ENCODE measurements around the gene CLSTN1.
"Not testable (repeated sequence)": the region's sequence is repeated elsewhere in the genome, so short reads cannot be mapped to it uniquely, and the experiment has no call there.

CLSTN1 gene

GRCh38 chr1:9718006-9718680 is 105.6 kb downstream of the CLSTN1 start:
- Histone ChIP-seq H3K27me3 (ENCODE audit: insufficient read depth, insufficient read length) (no peaks in the 10 kb centered on the region), H3K4me1 (ENCODE audit: insufficient read depth, insufficient read length) (peaks cover 33% of the 10 kb centered on the region), H3K4me3 (ENCODE audit: insufficient read length, low read depth) (no peak overlapping the region), H3K9ac (ENCODE audit: insufficient read length, low read depth) (no peak overlapping the region), H3K36me3 (ENCODE audit: insufficient read depth, insufficient read length, low read length) (peaks cover 46% of the 10 kb centered on the region), H3K9me3 (ENCODE audit: insufficient read depth, low read length) (peaks cover 10% of the 10 kb centered on the region; the same call in 1 of the 2 replicates)
- no peak for TF ChIP-seq YY1 (IDR thresholded peaks at IDR 0.05; ENCODE audit: insufficient read depth, insufficient read length)
- no peak for TF ChIP-seq ZNF274 (IDR thresholded peaks at IDR 0.05; ENCODE audit: low read depth, low read length)
- TF ChIP-seq SUZ12 (IDR thresholded peaks at IDR 0.05; ENCODE audit: extremely low read depth, insufficient read depth, insufficient read length) = no peak
- no peak for DNase-seq (ENCODE audit: low read depth, low spot score)

DNA sequence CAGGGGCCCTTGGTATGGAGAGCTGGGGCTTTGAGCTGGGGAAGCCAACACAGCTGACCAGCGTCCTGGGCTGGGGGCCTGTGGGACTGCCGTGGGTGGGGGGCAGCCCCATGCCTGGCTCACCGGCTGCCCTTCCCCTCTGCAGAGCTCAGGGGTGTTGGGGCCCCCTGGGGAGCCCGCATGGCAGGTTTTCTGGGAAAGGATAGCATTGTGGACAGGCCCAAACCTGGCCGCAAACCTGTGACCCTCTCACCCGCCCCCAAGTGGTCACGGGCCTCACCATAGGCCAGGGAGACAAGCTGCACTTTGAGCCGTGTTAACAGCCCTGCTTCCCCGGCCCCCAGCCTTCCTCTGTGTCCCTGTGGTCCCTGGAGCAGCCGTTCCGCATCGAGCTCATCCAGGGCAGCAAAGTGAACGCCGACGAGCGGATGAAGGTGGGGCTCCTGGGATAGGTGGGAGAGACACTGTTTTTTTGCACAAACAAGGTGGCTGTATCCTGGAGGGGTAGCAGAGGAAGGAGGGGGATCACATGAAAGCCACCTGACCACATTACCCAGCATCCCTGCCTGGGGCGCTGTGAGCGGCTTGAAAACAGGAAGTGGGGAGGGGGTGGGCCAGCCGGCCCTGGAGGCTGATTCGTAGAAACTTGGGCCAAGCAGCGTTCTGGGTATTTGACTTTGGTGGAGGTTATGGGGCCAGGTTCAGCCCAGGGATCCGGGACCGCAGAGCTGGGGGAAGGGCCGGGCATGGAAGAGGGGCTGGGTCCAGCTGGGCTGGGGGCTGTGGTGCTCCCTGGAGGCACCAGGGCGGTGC is 106.4 kb downstream of the CLSTN1 start:
- H3K4me1 ChIP-seq (ENCODE audit: insufficient read depth, insufficient read length) = peaks cover 33% of the 10 kb centered on the region
- no peak overlapping the region for H3K4me3 ChIP-seq (ENCODE audit: insufficient read length, low read depth)
- no peaks in the 10 kb centered on the region for H3K27me3 ChIP-seq (ENCODE audit: insufficient read depth, insufficient read length)
- DNase-seq (ENCODE audit: low read depth, low spot score) = no peak
- H3K9ac ChIP-seq (ENCODE audit: insufficient read length, low read depth) = no peak overlapping the region
- peaks cover 2% of the 10 kb centered on the region; the same call in 1 of the 2 replicates for H3K9me3 ChIP-seq (ENCODE audit: insufficient read depth, low read length)
- peaks cover 39% of the 10 kb centered on the region for H3K36me3 ChIP-seq (ENCODE audit: insufficient read depth, insufficient read length, low read length)
- no peak for TF ChIP-seq SUZ12 (IDR thresholded peaks at IDR 0.05; ENCODE audit: extremely low read depth, insufficient read depth, insufficient read length)

DNA sequence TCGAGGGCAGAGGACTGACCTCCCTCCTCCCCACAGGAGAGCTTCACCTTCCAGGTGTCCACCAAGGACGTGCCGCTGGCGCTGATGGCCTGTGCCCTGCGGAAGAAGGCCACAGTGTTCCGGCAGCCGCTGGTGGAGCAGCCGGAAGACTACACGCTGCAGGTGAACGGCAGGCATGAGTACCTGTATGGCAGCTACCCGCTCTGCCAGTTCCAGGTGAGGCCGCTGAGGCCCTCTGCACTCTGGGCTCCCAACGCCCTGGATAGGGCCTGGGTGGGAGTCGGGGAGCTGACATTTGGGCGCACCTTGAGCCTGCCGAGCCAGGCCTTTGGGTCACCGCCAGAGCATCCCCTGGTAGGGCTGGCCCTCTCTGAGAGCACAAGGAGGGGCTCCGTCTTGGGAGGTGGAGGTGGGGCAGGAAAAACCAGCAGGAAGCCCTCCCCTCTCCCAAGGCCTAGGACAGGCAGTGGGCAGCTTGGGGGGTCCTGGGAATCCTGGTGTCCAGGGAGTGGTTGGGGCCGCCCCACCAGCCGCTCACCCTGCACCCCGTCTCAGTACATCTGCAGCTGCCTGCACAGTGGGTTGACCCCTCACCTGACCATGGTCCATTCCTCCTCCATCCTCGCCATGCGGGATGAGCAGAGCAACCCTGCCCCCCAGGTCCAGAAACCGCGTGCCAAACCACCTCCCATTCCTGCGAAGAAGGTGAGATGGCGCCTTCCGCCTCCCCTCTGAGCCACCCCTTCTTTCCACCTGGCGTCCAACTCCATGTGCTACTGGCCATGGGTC is 107.2 kb downstream of the CLSTN1 start:
- H3K9me3 ChIP-seq (ENCODE audit: insufficient read depth, low read length) = no peaks in the 10 kb centered on the region
- peaks cover 32% of the 10 kb centered on the region for H3K36me3 ChIP-seq (ENCODE audit: insufficient read depth, insufficient read length, low read length)
- no peak overlapping the region for H3K4me3 ChIP-seq (ENCODE audit: insufficient read length, low read depth)
- TF ChIP-seq ZNF274 (IDR thresholded peaks at IDR 0.05; ENCODE audit: low read depth, low read length) (no peak), SUZ12 (IDR thresholded peaks at IDR 0.05; ENCODE audit: extremely low read depth, insufficient read depth, insufficient read length) (no peak), YY1 (IDR thresholded peaks at IDR 0.05; ENCODE audit: insufficient read depth, insufficient read length) (no peak)
- H3K4me1 ChIP-seq (ENCODE audit: insufficient read depth, insufficient read length) = peaks cover 33% of the 10 kb centered on the region
- no peak for DNase-seq (ENCODE audit: low read depth, low spot score)
- no peaks in the 10 kb centered on the region for H3K27me3 ChIP-seq (ENCODE audit: insufficient read depth, insufficient read length)
- H3K9ac ChIP-seq (ENCODE audit: insufficient read length, low read depth) = no peak overlapping the region

DNA sequence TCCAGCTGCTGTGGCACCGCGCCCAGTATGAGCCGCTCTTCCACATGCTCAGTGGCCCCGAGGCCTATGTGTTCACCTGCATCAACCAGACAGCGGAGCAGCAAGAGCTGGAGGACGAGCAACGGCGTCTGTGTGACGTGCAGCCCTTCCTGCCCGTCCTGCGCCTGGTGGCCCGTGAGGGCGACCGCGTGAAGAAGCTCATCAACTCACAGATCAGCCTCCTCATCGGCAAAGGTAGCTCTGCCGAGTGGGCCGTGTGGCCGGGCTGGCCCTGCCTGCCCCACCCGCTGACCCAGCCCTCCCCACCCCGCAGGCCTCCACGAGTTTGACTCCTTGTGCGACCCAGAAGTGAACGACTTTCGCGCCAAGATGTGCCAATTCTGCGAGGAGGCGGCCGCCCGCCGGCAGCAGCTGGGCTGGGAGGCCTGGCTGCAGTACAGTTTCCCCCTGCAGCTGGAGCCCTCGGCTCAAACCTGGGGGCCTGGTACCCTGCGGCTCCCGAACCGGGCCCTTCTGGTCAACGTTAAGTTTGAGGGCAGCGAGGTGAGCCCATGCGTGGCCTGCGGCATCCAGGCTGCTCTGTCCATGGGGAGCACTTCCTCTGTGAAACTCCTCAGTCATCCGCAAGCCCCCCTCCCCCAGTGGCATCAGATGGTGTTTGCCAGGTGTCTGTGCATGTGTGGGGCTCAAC is 108.1 kb downstream of the CLSTN1 start:
- H3K9ac ChIP-seq (ENCODE audit: insufficient read length, low read depth) = no peak overlapping the region
- TF ChIP-seq YY1 (IDR thresholded peaks at IDR 0.05; ENCODE audit: insufficient read depth, insufficient read length) (no peak), ZNF274 (IDR thresholded peaks at IDR 0.05; ENCODE audit: low read depth, low read length) (no peak), SUZ12 (IDR thresholded peaks at IDR 0.05; ENCODE audit: extremely low read depth, insufficient read depth, insufficient read length) (no peak)
- H3K36me3 ChIP-seq (ENCODE audit: insufficient read depth, insufficient read length, low read length) = peaks cover 34% of the 10 kb centered on the region
- H3K27me3 ChIP-seq (ENCODE audit: insufficient read depth, insufficient read length) = no peaks in the 10 kb centered on the region
- H3K4me1 ChIP-seq (ENCODE audit: insufficient read depth, insufficient read length) = peaks cover 26% of the 10 kb centered on the region
- DNase-seq (ENCODE audit: low read depth, low spot score) = no peak
- no peak overlapping the region for H3K4me3 ChIP-seq (ENCODE audit: insufficient read length, low read depth)
- no peaks in the 10 kb centered on the region for H3K9me3 ChIP-seq (ENCODE audit: insufficient read depth, low read length)

DNA sequence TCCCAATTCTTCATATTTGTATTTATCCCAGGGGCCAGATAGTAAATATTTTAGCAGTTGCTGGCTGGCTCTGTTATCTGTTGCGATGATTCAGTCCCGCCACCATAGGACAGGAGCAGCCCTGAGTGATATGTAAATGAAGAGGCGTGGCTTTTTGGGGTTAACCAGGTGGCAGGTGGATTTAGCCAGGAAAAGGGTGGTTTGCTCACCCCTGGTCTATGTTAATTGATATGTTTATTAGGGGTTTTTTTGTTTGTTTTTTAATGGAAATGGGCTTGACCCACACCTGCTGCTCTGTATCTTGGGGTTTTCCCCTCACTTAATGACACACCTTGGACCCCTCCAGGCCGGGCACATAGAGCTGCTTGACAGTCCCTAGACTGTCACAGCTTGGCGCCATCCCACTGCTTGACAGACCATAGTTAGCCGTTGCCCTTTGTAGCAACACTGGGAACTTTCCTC is 109.5 kb downstream of the CLSTN1 start:
- TF ChIP-seq ZNF274 (IDR thresholded peaks at IDR 0.05; ENCODE audit: low read depth, low read length) (no peak), YY1 (IDR thresholded peaks at IDR 0.05; ENCODE audit: insufficient read depth, insufficient read length) (no peak), SUZ12 (IDR thresholded peaks at IDR 0.05; ENCODE audit: extremely low read depth, insufficient read depth, insufficient read length) (no peak)
- no peak overlapping the region for H3K9ac ChIP-seq (ENCODE audit: insufficient read length, low read depth)
- no peak overlapping the region for H3K4me3 ChIP-seq (ENCODE audit: insufficient read length, low read depth)
- peaks cover 20% of the 10 kb centered on the region for H3K4me1 ChIP-seq (ENCODE audit: insufficient read depth, insufficient read length)
- no peaks in the 10 kb centered on the region for H3K9me3 ChIP-seq (ENCODE audit: insufficient read depth, low read length)
- no peaks in the 10 kb centered on the region for H3K27me3 ChIP-seq (ENCODE audit: insufficient read depth, insufficient read length)
- no peak for DNase-seq (ENCODE audit: low read depth, low spot score)
- peaks cover 31% of the 10 kb centered on the region for H3K36me3 ChIP-seq (ENCODE audit: insufficient read depth, insufficient read length, low read length)

DNA sequence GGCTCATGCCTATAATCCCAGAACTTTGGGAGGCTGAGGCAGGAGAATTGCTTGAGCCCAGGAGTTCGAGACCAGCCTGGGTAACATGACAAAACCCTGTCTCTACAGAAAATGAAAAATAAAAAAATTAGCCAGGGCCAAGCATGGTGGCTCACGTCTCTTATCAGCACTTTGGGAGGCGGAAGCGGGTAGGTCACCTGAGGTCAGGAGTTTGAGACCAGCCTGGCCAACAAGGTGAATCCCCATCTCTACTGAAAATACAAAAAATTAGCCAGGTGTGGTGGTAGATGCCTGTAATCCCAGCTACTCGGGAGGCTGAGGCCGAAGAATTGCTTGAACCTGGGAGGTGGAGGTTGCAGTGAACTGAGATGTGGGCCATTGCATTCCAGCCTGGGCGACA is 111.0 kb downstream of the CLSTN1 start:
- H3K36me3 ChIP-seq (ENCODE audit: insufficient read depth, insufficient read length, low read length) = peaks cover 24% of the 10 kb centered on the region
- H3K4me1 ChIP-seq (ENCODE audit: insufficient read depth, insufficient read length); H3K27me3 ChIP-seq (ENCODE audit: insufficient read depth, insufficient read length); H3K4me3 ChIP-seq (ENCODE audit: insufficient read length, low read depth); H3K9ac ChIP-seq (ENCODE audit: insufficient read length, low read depth); DNase-seq (ENCODE audit: low read depth, low spot score); H3K9me3 ChIP-seq (ENCODE audit: insufficient read depth, low read length): not testable (repeated sequence)
